ENCODE measurements around the gene OR52E4. TPM values are rescaled to one million over a fixed set of nuclear protein-coding genes. Genes with fewer than 3 reads are reported as not detected.

OR52E4 gene
- total RNA-seq, 4 donors from 2014 or later, result not detected

GRCh38 chr11:5892908-5893307, 12.5 kb downstream of the OR52E4 start, which contains the start of gene OR52E5:
Gene OR52E5 (plus strand): TSS chr11:5893208. CDS start chr11:5900777, 7,569 bp downstream.
- no peaks in the 10 kb centered on the region for H3K36me3 ChIP-seq
- no peak for DNase-seq (ENCODE audit: low spot score in 2 of 2)
- H3K4me3 ChIP-seq, result no peak within 1 kb of the TSS
- WGBS, result 81% methylated on average over 3 of the region's 3 CpGs
- no peaks in the 10 kb centered on the region for H3K4me1 ChIP-seq
- no peak for TF ChIP-seq CTCF (IDR thresholded peaks at IDR 0.05)
- no peak for TF ChIP-seq POLR2A (IDR thresholded peaks at IDR 0.05)
- TF ChIP-seq POLR2AphosphoS5 (IDR thresholded peaks at IDR 0.05), result no peak
- TF ChIP-seq EP300 (IDR thresholded peaks at IDR 0.05), result no peak
- no peaks in the 10 kb centered on the region for H3K9me3 ChIP-seq
- no peaks in the 10 kb centered on the region for H3K27me3 ChIP-seq
- H3K27ac ChIP-seq, result no peak within 1 kb of the TSS

GRCh38 chr11:5899534-5899933, 19.1 kb downstream of the OR52E4 start:
- 90% methylated on average over 2 of the region's 2 CpGs for WGBS
- H3K27ac ChIP-seq, result no peak overlapping the region
- H3K9me3 ChIP-seq, result no peaks in the 10 kb centered on the region
- no peaks in the 10 kb centered on the region for H3K27me3 ChIP-seq
- no peak overlapping the region for H3K4me3 ChIP-seq
- TF ChIP-seq POLR2AphosphoS5 (IDR thresholded peaks at IDR 0.05) (no peak), EP300 (IDR thresholded peaks at IDR 0.05) (no peak), CTCF (IDR thresholded peaks at IDR 0.05) (no peak), POLR2A (IDR thresholded peaks at IDR 0.05) (no peak)
- no peaks in the 10 kb centered on the region for H3K4me1 ChIP-seq
- DNase-seq (ENCODE audit: low spot score in 2 of 2), result no peak
- no peaks in the 10 kb centered on the region for H3K36me3 ChIP-seq

GRCh38 chr11:5910540-5910939, 30.1 kb downstream of the OR52E4 start:
- no peak overlapping the region for H3K27ac ChIP-seq
- no peaks in the 10 kb centered on the region for H3K9me3 ChIP-seq
- H3K27me3 ChIP-seq, result no peaks in the 10 kb centered on the region
- no peak for DNase-seq (ENCODE audit: low spot score in 2 of 2)
- H3K4me1 ChIP-seq, result no peaks in the 10 kb centered on the region
- no peak overlapping the region for H3K4me3 ChIP-seq
- WGBS, result 92% methylated on average over 1 of the region's 2 CpGs
- H3K36me3 ChIP-seq, result no peaks in the 10 kb centered on the region
- TF ChIP-seq POLR2A (IDR thresholded peaks at IDR 0.05) (no peak), POLR2AphosphoS5 (IDR thresholded peaks at IDR 0.05) (no peak), CTCF (IDR thresholded peaks at IDR 0.05) (no peak), EP300 (IDR thresholded peaks at IDR 0.05) (no peak)

GRCh38 chr11:5922749-5923426, 42.5 kb downstream of the OR52E4 start:
- Histone ChIP-seq H3K4me3 (no peak overlapping the region), H3K9me3 (peaks cover 5% of the 10 kb centered on the region), H3K27me3 (no peaks in the 10 kb centered on the region), H3K36me3 (no peaks in the 10 kb centered on the region), H3K4me1 (no peaks in the 10 kb centered on the region), H3K27ac (no peak overlapping the region)
- 76% methylated on average over 2 of the region's 2 CpGs for WGBS
- TF ChIP-seq EP300 (IDR thresholded peaks at IDR 0.05) (no peak), CTCF (IDR thresholded peaks at IDR 0.05) (no peak), POLR2A (IDR thresholded peaks at IDR 0.05) (no peak), POLR2AphosphoS5 (IDR thresholded peaks at IDR 0.05) (no peak)
- DNase-seq (ENCODE audit: low spot score in 2 of 2), result no peak

GRCh38 chr11:5923427-5923776, 43.0 kb downstream of the OR52E4 start:
- no peaks in the 10 kb centered on the region for H3K27me3 ChIP-seq
- H3K27ac ChIP-seq, result no peak overlapping the region
- no peak for TF ChIP-seq EP300 (IDR thresholded peaks at IDR 0.05)
- no peak for TF ChIP-seq CTCF (IDR thresholded peaks at IDR 0.05)
- TF ChIP-seq POLR2AphosphoS5 (IDR thresholded peaks at IDR 0.05), result no peak
- TF ChIP-seq POLR2A (IDR thresholded peaks at IDR 0.05), result no peak
- no peak overlapping the region for H3K4me3 ChIP-seq
- no peaks in the 10 kb centered on the region for H3K36me3 ChIP-seq
- DNase-seq (ENCODE audit: low spot score in 2 of 2), result no peak
- no peaks in the 10 kb centered on the region for H3K4me1 ChIP-seq
- peaks cover 8% of the 10 kb centered on the region for H3K9me3 ChIP-seq

Measured in suprapubic skin (tissue), 4 donors.